Retinal pigment epithelial cell (primary cell): Measurements from ENCODE around the gene SLC2A3.
"Not testable (repeated sequence)": the region's sequence is repeated elsewhere in the genome, so short reads cannot be mapped to it uniquely, and the experiment has no call there.

Experiments used
- DNase-seq: peaks from one replicate; pipeline ENCODE4 v3.0.0-alpha.2; 2010; ENCODE audit warnings: low read depth
- H3K4me3 ChIP-seq: 2 replicates; pipeline ENCODE4 v1.5.1; 2011; ENCODE audit warnings: mild to moderate bottlenecking, low read length, control low read depth, moderate library complexity
- CTCF ChIP-seq: conservative IDR thresholded peaks from 2 replicates; pipeline ENCODE4 v1.5.1; 2011; ENCODE audit warnings: low read depth, low read length, control low read depth, inconsistent platforms

SLC2A3 gene

DNA sequence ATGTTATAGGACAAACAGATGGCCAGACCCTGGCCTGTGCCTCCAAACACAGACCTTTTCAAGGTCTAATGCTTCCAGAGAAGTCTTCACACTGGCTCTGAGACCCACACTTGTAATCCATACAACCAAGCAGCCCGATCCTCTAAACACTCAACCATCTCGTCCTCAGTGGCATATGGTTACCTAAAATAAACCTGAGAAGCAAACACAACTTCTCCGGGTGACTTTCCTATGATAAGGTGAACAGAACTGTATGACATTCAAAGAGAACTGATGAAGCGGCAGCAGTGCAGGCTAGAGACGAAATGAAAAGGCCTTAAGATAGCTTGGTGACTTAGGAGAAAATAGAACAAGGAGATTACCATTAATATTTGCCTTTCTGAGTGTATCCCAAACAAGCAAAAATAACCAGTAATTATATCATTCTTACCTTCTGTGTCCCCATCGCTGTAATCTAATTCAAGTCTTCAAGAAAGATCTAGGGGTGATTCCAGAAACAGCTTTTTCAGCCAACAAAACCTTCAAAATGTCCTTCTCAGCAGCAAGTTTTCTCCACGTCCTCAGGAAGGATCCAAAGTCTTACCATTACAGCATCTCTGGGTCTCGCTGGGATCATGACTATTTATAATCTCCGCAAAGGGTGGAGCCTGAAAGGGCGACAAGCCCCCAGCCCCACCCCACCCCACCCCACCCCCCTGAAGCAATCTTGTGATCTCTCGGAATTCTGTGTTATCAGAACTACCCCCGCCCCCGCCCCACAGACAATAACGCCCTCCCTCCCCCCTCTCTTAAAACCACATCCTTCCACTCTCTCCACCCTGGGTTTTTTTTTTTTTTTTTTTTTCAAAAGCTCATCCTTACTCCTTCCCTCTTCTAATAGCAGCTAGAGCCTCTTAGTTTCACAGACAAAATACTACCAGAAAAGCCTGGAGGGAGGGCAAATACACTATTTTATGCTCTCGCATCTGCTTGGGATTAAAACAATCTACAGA lies at the start of gene SLC2A3:
TSS of gene SLC2A3 (minus strand) at position 598 of the 992 bp plus-strand sequence. CDS start at position 445, 153 bp downstream.
- peak within 1 kb of the TSS; percentile 67 for H3K4me3 ChIP-seq
- no peak for DNase-seq
- no peak for TF ChIP-seq CTCF

DNA sequence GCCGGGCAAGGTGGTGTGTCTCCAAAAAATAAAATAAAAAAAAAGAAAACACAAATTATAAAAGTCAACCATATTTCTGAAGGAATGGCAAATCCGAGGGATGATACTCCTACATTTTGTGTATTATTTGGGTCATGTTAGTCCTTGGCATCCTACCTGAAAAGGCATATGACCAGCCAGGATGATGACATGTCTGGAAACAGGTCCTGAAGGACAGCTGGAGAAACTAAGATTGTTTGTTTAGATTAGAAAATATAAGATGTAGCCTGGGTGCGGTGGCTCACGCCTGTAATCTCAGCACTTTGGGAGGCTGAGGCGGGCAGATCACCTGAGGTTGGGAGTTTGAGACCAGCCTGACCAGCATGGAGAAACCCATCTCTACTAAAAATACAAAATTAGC lies 48.9 kb upstream of the SLC2A3 start:
- H3K4me3 ChIP-seq = no peak overlapping the region
- TF ChIP-seq CTCF = no peak
- DNase-seq = no peak

- not testable (repeated sequence) for DNase-seq, H3K4me3 ChIP-seq
These were observed 47.5 kb upstream of the SLC2A3 start for GRCh38 chr12:7983460-7983859.

DNA sequence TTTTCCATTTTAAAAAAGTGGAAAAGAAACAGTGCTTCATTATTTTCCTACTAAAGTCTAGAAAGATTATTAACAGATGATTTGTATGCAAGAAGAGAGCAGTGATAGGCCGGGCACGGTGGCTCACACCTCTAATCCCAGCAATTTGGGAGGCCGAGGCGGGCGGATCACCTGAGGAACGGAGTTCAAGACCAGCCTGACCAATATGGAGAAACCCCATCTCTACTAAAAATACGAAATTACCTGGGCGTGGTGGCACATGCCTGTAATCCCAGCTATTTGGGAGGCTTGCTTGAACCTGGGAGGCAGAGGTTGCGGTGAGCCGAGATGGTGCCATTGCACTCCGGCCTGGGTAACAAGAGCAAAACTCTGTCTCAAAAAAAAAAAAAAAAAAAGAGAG lies 47.0 kb upstream of the SLC2A3 start:
- DNase-seq, H3K4me3 ChIP-seq: not testable (repeated sequence)

GRCh38 chr12:7982332-7982735 lies 46.3 kb upstream of the SLC2A3 start:
- not testable (repeated sequence) for DNase-seq, H3K4me3 ChIP-seq

DNA sequence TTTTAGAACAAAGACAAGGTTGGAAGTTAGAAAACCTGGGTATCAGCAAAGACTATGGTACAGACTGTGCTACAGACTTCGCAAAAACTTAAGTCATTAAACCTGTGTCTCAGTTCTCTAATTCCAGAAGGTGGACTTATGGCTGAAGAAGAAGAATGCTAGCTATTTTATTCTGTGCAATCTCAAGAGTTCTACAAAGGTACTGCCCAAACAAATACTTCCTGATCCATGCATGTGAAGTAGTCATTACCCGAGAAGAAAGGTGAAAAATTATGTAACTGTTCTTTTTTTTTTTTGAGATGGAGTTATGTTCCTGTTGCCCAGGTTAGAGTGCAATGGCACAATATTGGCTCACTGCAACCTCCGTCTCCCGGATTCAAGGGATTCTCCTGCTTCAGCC lies 45.5 kb upstream of the SLC2A3 start:
- no peak for TF ChIP-seq CTCF
- no peak for DNase-seq
- H3K4me3 ChIP-seq = no peak overlapping the region

DNA sequence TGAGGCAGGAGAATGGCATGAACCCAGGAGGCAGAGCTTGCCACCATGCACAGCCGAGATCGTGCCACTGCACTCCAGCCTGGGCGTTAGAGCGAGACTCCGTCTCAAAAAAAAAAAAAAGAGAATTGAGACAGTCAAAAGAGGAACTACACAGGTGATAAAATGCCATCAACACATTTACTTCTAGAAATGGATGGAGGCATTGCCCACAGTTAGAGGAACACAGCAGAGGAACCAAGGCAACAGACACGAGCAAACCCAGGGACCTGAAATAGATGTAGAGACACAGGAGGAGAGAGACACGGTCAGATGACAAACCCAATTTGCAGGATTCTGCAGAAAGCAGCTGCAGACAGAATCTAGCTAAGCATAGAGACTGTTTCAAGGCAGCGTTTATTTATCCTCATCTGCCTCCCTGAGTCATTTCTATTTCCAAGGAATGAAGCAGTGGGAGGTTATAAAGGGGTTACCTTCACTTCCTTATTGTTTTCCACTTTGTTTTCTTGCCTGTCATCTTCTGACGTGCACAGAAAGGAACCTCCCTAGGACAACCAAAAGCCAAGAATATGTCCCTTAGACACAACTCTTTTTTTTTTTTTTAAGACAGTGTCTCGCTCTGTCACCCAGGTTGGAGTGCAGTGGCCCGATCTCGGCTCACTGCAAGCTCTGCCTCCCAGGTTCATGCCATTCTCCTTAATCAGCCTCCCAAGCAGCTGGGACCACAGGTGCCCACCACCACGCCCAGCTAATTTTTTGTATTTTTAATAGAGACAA lies 41.6 kb upstream of the SLC2A3 start:
- H3K4me3 ChIP-seq, DNase-seq: not testable (repeated sequence)

- DNase-seq = no peak
- H3K4me3 ChIP-seq = no peak overlapping the region
- no peak for TF ChIP-seq CTCF
These were observed 37.5 kb upstream of the SLC2A3 start for GRCh38 chr12:7973457-7973825.
